Stimulated activated CD8-positive, alpha-beta memory T cell treated with anti-CD3 and anti-CD28 coated beads, Interleukin-7, amount 100 ng/mL, for 48 hours (primary cell): ENCODE data around the gene FCRL3.

Source experiments
- DNase-seq, 2 donors: peaks; one replicate each; pipeline ENCODE4 v3.0.0-alpha.2; 2020; ENCODE audit warnings: low read depth in 1 of 2; ENCODE audit errors: extremely low read depth in 1 of 2

FCRL3 gene

GRCh38 chr1:157691285-157691920 is 9.2 kb downstream of the FCRL3 start:
- DNase-seq = no peak

- DNase-seq = no peak
Measured at GRCh38 chr1:157682710-157683437, 17.7 kb downstream of the FCRL3 start.

- DNase-seq = no peak
Measured at GRCh38 chr1:157678721-157679120, 21.8 kb downstream of the FCRL3 start.

GRCh38 chr1:157673008-157673407 is 27.6 kb downstream of the FCRL3 start:
- no peak for DNase-seq

- DNase-seq = no peak
Measured at GRCh38 chr1:157671895-157672294, 28.7 kb downstream of the FCRL3 start.

GRCh38 chr1:157659576-157660247 is 40.9 kb downstream of the FCRL3 start:
- no peak for DNase-seq

- no peak for DNase-seq
Measured at GRCh38 chr1:157658571-157658970, 42.0 kb downstream of the FCRL3 start.

- no peak for DNase-seq
Measured at GRCh38 chr1:157653494-157653873, 47.1 kb downstream of the FCRL3 start.

- no peak for DNase-seq
Measured at GRCh38 chr1:157652859-157653493, 47.6 kb downstream of the FCRL3 start.

GRCh38 chr1:157648317-157648716 is 52.3 kb downstream of the FCRL3 start:
- DNase-seq = no peak

- no peak for DNase-seq
Measured at GRCh38 chr1:157646144-157646543, 54.4 kb downstream of the FCRL3 start.

- DNase-seq = no peak
Measured at GRCh38 chr1:157641177-157641576, 59.4 kb downstream of the FCRL3 start.

- DNase-seq = no peak
Measured at GRCh38 chr1:157639800-157640199, 60.8 kb downstream of the FCRL3 start.

- no peak for DNase-seq
Measured at GRCh38 chr1:157628773-157629172, 71.8 kb downstream of the FCRL3 start.
